Activated CD8-positive, alpha-beta T cell treated with anti-CD3 and anti-CD28 coated beads for 36 hours (primary cell): ENCODE measurements around the gene IL32. TPM values are rescaled to one million over a fixed set of nuclear protein-coding genes. Genes with fewer than 3 reads are reported as not detected.
"Not testable (repeated sequence)": the region's sequence is repeated elsewhere in the genome, so short reads cannot be mapped to it uniquely, and the experiment has no call there.

Source experiments
- ATAC-seq: fragments of 200-7000 bp; cut with Tn5 transposase; one replicate; pipeline ENCODE4 v1.10.0; 2021; ENCODE audit warnings: mild to moderate bottlenecking, moderate library complexity
- CTCF ChIA-PET: fragments of 350-600 bp; sonication (Branson Sonifier 250); formaldehyde crosslinking; loops from one replicate; lab custom pipeline; 2021; ENCODE audit warnings: antibody characterized with exemption; lab: Charles Lee
- POLR2A ChIA-PET: fragments of 350-600 bp; sonication (Branson Sonifier 250); formaldehyde crosslinking; loops from one replicate; lab custom pipeline; 2021; ENCODE audit warnings: antibody characterized with exemption; lab: Charles Lee
- DNase-seq: peaks from one replicate; pipeline ENCODE4 v3.0.0-alpha.2; 2020
- H3K27ac Mint-ChIP-seq: one replicate; pipeline ENCODE4 v1.8.0; 2021; ENCODE audit warnings: mild to moderate bottlenecking, mixed read lengths
- H3K27me3 Mint-ChIP-seq: one replicate; pipeline ENCODE4 v1.8.0; 2021; ENCODE audit warnings: mixed read lengths
- H3K36me3 Mint-ChIP-seq: one replicate; pipeline ENCODE4 v1.8.0; 2021; ENCODE audit warnings: low read depth, mixed read lengths
- H3K4me1 Mint-ChIP-seq: one replicate; pipeline ENCODE4 v1.8.0; 2021; ENCODE audit warnings: low read depth, mixed read lengths
- H3K4me3 Mint-ChIP-seq: one replicate; pipeline ENCODE4 v1.8.0; 2021; ENCODE audit warnings: mild to moderate bottlenecking, moderate library complexity, mixed read lengths
- H3K9me3 Mint-ChIP-seq: one replicate; pipeline ENCODE4 v1.8.0; 2021; ENCODE audit warnings: mixed read lengths
- intact Hi-C: fragments of 100-400 bp; cut with micrococcal nuclease; formaldehyde crosslinking; loops from one replicate; pipeline ENCODE4 v1.10.0; 2022
- total RNA-seq, 2 experiments: library from RNA; stranded (reverse); gene quantifications; one replicate each; pipeline ENCODE4 v1.2.3, GENCODE V29; 2021
- TF ChIP-seq, protein P1 (sequence below): fragments of 200-600 bp; IDR thresholded peaks from one replicate; pipeline ENCODE4 v1.8.0; 2022; ENCODE audit warnings: antibody characterized with exemption, mild to moderate bottlenecking

Gene IL32
- total RNA-seq, 2 experiments from 2014 or later, result 971 to 974 TPM

DNA sequence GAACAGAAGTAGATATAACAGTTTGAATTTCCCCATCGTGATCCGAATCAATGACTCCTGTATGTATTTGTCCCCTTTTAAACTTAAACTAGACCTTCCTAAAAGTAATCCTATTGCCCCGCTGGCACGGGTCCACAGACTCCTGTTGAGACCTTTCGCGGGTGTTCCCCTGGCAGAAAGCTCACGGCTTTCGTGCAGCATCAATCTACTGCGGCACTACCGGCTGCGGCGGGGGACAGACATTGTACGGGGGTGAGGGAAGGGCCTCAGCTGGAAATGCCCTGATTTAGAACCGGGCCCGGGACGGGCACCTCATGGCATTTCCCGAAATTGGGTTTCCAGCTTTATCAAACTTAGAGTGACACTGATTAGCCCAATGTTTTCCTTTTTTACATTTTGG lies 14.6 kb downstream of the IL32 start:
- Mint-ChIP-seq H3K36me3 (peaks cover 25% of the 10 kb centered on the region), H3K4me3 (no peak overlapping the region), H3K4me1 (peaks cover 53% of the 10 kb centered on the region), H3K27me3 (no peaks in the 10 kb centered on the region), H3K27ac (peak overlapping the region; percentile 12), H3K9me3 (peaks cover 24% of the 10 kb centered on the region)
- DNase-seq (no peak), ATAC-seq (no peak)
- ChIA-PET POLR2A (interaction anchor here (1.0 to 1.1 kb wide), 2 partner anchors 16 to 55 kb away, joined by 3 read pairs; partner anchors contain the start of gene ZNF213), CTCF (interaction anchor here (1.1 to 1.6 kb wide), 5 partner anchors 14 to 51 kb away, joined by 3 to 5 read pairs (median 3); no protein-coding TSS in a partner anchor)
- TF ChIP-seq, protein P1, sequence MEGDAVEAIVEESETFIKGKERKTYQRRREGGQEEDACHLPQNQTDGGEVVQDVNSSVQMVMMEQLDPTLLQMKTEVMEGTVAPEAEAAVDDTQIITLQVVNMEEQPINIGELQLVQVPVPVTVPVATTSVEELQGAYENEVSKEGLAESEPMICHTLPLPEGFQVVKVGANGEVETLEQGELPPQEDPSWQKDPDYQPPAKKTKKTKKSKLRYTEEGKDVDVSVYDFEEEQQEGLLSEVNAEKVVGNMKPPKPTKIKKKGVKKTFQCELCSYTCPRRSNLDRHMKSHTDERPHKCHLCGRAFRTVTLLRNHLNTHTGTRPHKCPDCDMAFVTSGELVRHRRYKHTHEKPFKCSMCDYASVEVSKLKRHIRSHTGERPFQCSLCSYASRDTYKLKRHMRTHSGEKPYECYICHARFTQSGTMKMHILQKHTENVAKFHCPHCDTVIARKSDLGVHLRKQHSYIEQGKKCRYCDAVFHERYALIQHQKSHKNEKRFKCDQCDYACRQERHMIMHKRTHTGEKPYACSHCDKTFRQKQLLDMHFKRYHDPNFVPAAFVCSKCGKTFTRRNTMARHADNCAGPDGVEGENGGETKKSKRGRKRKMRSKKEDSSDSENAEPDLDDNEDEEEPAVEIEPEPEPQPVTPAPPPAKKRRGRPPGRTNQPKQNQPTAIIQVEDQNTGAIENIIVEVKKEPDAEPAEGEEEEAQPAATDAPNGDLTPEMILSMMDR, result no peak
- intact Hi-C loops, result no loop called here

DNA sequence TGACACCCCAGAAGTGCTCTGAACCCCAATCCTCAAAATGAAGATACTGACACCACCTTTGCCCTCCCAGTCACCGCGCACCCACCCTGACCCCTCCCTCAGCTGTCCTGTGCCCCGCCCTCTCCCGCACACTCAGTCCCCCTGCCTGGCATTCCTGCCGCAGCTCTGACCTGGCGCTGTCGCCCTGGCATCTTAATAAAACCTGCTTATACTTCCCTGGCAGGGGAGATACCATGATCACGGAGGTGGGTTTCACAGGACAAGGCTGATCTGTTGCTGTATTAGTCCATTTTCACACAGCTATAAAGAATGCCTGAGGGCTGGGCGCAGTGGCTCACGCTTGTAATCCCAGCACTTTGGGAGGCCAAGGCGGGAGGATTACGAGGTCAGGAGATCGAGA lies 16.5 kb downstream of the IL32 start:
- Mint-ChIP-seq H3K36me3 (peaks cover 21% of the 10 kb centered on the region), H3K4me1 (peaks cover 40% of the 10 kb centered on the region), H3K9me3 (peaks cover 24% of the 10 kb centered on the region)
- H3K27ac Mint-ChIP-seq, DNase-seq, POLR2A ChIA-PET, H3K27me3 Mint-ChIP-seq, intact Hi-C loops, H3K4me3 Mint-ChIP-seq, ATAC-seq: not testable (repeated sequence)
- CTCF ChIA-PET, result interaction anchor here (2.8 kb wide), 1 partner anchor 14 kb away, joined by 10 read pairs; no protein-coding TSS in a partner anchor

DNA sequence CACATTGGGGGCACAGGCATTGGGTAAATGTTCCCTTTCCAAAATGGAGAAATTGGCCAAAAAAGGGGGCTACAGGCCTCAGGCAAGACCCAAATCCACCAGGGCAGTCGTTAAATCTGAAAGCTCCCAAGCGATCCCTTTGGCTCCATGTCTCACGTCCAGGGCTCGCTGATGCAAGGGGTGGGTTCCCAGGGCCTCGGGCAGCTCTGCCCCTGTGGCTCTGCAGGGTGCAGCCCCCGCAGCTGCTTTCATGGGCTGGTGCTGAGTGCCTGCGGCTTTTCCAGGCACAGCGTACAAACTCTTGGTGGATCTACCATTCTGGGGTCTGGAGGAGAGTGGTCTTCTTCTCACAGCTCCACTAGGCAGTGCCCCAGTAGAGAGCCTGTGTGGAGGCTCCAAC lies 18.0 kb downstream of the IL32 start:
- H3K4me3 Mint-ChIP-seq, intact Hi-C loops, POLR2A ChIA-PET, DNase-seq, H3K27me3 Mint-ChIP-seq, ATAC-seq: not testable (repeated sequence)
- Mint-ChIP-seq H3K9me3 (peaks cover 16% of the 10 kb centered on the region), H3K4me1 (peaks cover 36% of the 10 kb centered on the region), H3K36me3 (peaks cover 15% of the 10 kb centered on the region), H3K27ac (peak overlapping the region; percentile 39)
- CTCF ChIA-PET, result interaction anchor here (1.0 to 2.8 kb wide), 3 partner anchors 13 to 52 kb away, joined by 5 to 10 read pairs (median 8); no protein-coding TSS in a partner anchor

DNA sequence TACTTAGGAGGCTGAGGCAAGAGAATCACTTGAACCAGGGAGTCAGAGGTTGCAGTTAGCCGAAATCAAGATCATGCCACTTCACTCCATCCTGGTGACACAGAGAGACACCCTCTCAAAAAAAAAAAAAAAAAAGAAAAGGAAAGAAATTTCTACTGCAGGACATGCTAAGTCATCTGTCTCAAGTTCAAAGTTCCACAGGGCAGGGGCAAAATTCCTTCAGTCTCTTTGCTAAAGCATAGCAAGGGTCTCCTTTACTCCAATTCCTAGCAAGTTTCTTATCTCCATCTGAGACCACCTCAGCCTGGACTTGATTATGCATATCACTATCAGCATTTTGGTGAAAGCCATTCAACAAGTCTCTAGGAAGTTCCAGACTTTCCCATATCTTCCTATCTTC lies 19.1 kb downstream of the IL32 start:
- Mint-ChIP-seq H3K4me3 (no peak overlapping the region), H3K4me1 (peaks cover 30% of the 10 kb centered on the region), H3K9me3 (peaks cover 11% of the 10 kb centered on the region), H3K36me3 (peaks cover 9% of the 10 kb centered on the region), H3K27me3 (no peaks in the 10 kb centered on the region), H3K27ac (no peak overlapping the region)
- intact Hi-C loops, result no loop called here
- ChIA-PET CTCF (interaction anchor here (1.3 to 2.8 kb wide), 2 partner anchors 12 to 53 kb away, joined by 8 to 10 read pairs; no protein-coding TSS in a partner anchor), POLR2A (no interaction called here)
- TF ChIP-seq, protein P1, result no peak
- DNase-seq (no peak), ATAC-seq (no peak)

DNA sequence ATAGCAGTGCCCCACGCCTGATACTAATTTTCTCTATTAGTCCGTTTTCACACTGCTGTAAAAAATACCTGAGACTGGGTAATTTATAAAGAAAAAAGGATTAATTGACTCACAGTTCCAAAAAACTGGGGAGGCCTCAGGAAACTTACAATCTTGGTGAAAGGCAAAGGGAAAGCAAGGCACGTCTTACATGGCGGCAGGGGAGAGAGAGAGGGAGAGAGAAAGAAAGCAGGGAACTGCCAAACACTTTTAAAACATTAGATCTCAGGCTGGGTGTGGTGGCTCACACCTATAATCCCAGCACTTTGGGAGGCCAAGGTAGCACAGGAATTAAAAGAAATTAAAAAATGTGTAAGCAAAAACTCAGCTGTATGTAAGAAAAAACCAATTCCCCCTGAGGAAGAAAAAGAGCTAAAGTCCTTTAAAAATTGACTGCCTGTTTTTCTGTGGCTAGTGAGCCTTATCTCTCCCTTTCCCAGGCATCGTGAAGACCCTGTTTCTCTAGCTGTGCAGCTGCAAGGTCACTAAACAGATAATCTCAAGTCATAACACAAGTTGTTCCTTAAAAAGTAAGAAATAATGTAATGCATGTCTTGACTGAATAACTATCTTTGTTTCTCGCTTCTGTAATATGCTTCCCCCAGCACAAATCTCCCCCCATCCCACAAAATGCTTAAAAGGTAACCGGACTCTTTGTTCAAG lies 19.7 kb downstream of the IL32 start:
- Mint-ChIP-seq H3K4me1 (peaks cover 30% of the 10 kb centered on the region), H3K27ac (no peak overlapping the region), H3K9me3 (peaks cover 6% of the 10 kb centered on the region), H3K36me3 (peaks cover 3% of the 10 kb centered on the region), H3K27me3 (no peaks in the 10 kb centered on the region), H3K4me3 (no peak overlapping the region)
- TF ChIP-seq, protein P1, result no peak
- POLR2A ChIA-PET, result interaction anchor here (2.6 kb wide), 1 partner anchor 10 kb away, joined by 13 read pairs; no protein-coding TSS in a partner anchor
- DNase-seq (no peak), ATAC-seq (no peak)
- intact Hi-C loops, result no loop called here
- CTCF ChIA-PET, result interaction anchor here (0.9 to 1.6 kb wide), 4 partner anchors 9 to 44 kb away, joined by 3 to 5 read pairs (median 3); no protein-coding TSS in a partner anchor
